NCI-H524 (cell line): Measurements from ENCODE around the gene ALG12.

Experiments used
- DNase-seq, 2 experiments: peaks; one replicate each; lab custom pipeline; 2025; lab: John Stamatoyannopoulos, UW

ALG12 gene

DNA sequence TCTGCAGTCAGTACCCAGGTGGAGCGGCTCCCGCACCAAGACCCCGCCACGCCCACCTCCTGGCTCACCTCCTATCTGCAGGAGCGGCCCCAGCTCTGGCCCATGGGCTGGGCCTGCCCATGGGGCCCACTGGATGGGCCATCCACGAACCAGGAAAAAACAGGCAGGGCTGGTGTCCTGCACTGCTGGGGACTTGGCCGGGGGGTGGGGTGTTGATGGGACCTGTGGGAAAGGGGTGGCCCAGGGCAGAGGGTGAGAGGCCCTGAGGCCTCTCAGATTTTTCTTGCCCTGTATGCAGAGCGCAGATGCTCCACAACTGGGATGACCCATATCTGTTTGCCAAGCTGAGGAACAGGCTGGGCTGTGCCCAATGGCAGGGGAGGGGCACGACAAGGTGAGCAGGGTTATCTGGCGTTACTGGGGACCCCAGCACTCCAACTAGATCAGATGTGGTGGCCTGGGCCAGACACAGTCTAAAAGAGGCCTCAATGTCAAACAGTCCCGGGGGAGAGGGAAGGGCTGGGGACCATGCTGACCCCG is 39.7 kb upstream of the ALG12 start:
- no peak for DNase-seq

DNA sequence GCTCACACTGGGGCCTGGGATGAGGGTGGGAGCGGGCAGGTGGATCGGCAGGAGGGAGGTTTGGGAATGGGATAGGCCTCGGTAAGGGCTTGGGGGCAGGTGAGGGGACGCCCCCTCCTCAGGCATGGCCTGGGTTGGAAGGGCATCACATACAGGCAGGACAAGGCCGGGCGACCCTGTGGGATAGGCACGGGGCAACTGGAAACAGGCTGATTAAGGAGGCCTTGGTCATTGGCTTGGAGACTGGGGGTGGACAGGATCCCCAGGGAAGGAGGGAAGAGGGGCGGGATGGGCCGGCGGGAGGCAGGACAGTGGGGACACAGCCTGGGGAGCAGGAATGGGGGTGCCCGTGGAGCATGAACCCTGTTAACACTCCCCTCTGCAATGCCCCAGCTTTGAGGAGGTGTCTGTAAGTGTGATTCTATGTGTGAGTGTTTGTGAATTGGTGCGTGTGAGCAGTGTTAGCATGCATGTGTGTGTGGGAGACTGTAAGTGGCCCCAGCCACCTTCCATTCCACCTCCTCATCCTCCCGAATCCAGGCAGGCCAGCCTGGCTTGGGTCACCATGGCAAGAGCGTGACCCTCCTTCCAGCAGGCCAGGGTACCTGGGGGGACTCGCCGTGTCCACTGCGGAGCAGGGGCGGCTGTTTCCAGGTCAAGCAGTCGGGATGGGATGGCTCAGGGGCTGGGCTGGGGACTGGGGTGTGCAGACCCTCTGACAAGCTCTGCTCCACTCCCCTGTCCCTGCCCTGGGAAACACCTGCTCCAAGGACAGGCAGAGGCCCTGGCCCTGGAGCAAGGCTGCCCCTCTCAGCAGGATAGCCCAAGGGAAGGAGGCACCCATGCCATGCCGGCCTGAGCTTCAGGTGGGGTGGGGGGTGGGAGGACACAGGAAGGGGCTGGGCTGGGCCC is 38.9 kb upstream of the ALG12 start:
- no peak for DNase-seq

DNA sequence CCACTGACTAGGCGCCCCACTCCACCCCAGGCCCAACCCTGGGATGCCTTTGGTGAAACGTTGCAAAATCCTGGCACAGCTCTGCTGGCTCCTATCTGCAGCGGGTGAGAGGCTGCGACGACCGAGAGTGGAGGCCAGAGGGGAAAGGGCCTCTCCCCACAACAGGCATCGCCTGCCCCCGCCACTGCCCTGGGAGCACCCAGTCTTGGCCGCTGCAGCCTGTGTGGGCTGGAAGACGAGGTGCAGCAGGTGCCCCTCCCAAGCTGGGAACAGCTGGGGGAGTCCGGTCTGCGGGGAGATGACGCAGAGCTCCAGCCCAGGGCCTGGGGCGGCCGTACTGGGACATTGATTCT is 38.2 kb upstream of the ALG12 start:
- DNase-seq = no peak

DNA sequence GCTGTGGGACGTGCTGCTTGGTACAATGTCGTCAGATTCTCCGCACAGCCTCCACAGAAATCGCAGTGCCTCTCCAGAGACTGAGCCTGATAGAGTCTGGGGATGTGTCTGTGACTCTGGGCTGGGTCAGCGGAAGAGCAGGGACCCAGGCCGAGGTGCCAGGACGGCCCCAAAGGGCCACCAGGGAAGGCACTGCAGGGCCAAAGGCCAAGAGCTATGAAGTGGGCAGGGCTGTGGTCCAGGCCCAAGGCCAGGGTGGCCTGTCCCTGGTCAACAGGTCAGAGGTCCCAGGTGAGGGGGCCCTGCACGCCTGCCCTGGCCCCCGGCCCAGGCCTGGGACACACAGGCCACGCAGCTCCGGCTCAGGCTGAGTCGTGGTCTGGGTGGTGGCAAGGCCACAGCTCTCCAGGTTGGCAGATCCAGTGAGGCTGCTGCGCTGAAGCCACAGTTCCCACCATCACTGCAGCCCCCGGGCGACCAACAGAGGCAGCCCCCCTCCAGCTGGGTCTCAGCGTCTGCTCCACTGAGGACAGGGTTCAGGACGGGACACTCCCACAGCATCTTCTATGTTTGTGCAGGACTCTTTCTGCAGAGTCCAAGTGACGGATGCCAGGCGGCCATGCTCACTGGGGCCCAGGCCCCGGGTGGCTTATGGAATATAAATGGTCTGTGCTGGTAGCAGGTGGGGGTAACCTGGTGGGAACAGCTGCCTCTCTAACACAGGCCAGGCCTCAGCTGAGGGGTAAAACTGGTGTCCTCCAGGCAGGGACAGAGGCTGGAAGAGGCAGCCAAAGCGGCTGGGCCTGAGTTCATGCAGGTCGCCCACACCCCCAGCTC is 37.6 kb upstream of the ALG12 start:
- DNase-seq = no peak

DNA sequence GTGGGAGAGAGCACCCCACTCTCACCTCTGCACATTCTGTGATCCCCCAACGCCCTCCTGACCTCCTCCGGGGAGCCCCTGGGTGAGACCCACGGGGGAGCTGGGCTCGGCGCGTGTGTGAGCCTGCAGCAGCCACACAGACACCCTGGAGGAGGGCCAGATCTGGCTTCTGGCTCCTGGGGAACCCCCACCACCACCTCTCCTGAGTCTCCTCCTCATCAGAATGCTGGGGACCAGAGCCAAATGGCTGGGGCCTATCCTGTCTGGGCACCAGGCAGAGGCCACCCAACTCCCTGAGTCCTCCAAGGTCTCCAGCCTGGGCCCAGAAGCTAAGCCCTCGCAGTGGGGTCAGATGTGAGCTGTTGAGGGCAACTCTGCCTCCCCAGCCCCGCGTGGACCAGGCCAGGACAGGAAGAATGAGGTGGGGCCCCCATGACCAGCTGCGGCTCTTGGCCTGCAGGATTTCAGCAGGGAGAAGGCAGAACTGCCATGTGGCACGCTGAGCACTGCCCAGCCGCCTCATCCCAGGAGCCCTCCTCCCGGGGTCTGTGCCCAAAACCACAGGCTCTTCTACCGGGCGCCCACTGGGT is 36.8 kb upstream of the ALG12 start:
- DNase-seq = no peak

DNA sequence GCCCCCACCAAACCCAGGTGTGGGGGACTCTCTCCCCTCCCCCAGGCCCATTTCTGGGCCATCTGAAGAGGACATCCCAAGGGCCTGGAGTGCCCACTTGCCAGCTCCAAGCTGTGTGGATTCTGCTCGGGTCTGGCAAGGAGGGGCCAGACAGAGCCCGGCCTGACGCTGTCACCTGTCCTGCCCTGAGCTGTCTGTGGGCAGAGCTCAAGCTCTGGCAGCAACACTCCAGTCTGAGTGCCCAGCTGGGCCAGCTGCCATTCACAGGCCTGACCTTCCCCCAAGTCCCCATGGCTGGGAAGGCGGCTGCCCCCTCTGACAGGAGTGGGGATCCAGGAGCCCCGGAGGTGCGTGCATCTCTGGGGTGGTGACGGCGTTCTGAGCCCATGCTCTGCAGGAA is 36.1 kb upstream of the ALG12 start:
- DNase-seq = no peak

DNA sequence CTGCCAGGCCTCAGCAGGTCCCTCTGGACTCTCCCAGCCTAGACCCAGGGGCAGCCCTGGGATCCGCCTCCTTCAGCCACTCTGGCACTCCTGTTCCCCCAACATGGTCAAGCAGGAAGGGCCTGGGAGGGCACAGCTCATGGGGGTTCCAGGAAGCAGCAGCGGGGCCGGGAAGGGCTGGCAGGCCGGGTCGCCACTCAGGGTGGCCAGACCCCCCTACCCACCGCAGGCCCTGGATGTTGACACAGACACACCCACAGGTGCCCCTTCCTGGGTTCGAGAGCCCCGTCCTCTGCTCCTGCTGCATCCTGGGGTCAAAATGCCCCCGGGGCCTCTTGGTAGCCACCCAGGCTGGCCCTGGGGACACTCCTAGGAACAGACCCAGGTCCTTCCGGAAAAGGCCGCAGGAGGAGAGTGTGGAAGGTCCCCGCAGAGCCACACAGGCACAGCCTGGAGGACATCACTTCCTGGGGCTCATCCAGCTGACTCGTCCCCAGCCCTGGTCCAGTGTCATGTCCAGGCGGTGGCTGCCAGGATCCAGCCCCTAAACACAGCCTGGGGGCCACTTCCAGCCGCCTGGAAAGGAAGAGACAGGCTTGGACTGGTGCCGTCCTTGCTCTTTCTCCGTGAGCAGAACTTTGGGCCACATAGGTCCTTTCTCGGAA is 35.6 kb upstream of the ALG12 start:
- DNase-seq = no peak

DNA sequence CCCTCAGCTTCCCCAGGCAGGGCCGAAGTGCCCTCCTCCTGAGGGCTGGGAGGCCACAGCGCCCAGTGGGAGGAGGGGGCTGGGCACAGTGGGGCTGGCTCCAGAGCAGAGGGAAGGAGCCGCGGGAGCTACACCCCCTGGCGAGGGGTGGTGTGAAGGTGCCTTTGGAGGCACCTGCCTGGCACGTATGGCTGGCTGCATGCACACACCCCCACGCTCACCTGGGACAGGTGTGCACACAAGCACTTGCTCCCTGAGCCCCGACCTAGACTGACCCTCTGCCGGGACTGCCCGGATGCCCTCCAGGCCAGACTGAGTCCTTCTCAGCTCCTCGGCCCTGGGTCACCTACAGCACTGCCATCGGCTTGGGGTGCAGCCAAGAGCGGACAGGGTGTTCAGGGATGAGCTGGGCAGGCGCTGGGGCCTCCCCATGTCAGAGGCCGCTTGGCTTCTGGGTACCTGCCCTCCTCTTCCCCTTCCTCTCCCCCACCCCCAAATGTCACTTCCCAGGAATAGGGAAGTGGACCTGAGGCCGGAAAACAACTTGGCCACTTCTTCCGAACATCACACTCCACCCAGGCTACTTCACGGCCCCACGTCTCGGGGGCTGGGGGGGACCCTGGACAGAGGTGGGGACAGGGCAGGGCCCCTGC is 34.9 kb upstream of the ALG12 start:
- DNase-seq = no peak

DNA sequence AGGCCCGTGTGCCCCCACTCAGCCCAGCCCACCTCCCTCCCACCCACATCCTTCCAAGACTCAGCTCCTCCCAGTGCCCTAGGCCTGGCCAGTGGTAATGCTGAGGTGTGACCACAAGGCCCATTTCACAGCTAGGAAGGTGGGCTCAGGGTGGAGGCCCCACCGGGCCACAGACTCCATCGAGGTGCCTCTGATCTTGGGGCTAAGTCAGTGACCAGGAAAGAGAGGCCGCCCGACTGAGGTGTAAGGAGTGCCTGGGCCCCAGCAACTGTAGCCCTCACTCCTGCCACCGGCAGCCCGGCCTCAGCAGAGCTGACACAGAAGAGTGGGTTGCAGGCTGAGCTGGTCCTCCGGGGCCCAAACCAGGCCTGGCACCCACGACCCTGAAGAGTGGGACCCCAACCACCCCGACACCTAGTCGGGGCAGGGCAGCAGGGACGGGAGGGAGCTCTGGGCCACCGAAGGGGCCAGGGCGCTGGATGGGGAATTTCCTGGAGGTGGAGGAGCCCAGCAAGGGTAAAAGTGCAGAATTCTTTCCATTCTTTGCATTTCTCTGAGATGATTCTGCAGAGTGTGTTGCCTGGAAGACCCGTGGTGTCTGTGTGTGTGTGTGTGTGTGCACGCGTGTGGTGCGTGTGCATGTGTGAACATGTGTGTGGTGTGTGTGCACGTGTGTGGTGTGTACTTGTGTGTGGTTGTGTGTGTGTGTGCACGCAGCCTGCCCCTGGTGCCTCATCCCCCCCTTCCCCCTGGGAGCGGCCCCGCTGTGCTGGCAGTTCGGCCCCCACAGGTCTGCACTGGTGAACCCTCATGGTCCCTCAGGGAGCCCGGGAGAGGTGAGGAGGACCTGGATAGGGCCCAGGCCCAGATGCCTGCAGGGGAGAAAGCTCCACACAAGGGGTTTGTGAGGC is 34.0 kb upstream of the ALG12 start:
- DNase-seq = no peak

DNA sequence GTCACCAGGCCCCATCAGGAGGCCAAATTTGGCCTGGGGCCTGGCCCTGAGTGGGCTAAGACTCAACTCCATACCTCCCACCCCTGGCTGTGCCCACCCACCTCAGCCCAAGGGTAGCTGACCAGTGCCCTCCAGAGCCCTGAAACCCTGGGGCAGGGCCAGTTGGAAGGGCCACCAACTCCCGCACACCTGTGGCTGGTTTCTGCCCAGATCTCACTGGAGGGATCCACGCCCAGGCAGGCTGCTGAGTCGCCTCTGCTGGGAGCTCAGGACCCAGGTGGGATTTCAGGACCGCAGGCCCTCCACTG is 33.4 kb upstream of the ALG12 start:
- DNase-seq = no peak

DNA sequence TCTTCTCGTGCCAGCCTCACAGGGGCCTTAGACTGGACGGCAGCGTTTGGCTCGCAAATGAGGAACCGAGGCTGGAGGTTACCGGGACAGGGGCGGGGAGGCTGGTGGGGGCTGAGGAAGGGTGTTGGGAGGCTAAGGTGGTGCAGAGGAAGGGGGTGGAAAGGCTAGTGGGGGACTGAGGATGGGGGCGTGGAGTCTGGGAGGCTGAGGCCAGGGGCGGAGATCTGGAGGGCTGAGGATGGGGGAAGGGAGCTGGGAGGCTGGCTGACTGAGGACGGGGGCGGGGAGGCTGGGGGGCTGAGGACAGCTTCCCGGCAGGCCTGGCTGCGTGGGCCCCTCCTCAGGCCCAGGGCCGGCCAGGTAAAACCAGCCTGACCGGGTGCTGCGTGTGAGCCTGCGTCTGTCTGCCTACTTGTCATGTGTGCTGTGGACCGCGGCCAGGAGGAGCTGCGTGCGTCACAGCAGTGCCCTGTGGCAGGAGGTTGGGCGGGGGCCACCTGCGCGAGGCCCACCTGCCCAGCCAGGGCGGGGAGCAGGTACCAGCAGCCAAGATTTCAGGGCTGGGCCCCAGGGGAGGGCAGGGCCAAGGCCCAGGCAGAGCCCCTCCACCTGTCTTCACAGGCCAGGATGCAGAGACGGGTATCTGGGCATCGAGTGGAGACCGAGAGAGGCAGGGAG is 32.9 kb upstream of the ALG12 start:
- DNase-seq = no peak

DNA sequence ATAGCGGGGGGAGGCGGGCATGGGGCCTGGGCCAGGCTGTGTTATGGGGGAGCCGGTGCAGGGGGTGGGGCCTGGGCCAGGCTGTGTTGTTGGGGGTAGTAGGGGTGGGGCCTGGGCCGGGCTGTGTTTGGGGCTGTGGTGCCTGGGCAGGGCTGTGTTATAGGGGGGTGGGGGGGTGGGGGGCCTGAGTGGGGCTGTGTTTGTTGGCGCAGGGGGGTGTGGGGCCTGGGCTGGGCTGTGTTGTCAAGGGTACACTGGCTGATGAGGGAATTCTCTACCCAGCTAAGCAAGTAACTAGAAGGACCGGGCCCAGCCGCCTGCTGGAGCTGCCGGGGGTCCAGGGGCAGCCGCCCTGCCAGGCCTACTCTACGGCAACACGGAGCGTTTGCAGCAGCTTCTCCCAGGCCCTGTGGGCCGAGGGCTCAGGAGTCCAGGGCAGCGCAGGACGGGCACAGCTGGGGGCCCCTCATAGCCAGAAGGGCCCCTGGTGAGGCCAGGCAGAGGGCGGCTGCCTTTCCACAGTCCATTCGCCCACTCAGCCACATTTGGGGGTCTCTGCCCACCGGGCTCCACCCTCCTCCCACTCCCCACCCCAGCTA is 32.3 kb upstream of the ALG12 start:
- no peak for DNase-seq

DNA sequence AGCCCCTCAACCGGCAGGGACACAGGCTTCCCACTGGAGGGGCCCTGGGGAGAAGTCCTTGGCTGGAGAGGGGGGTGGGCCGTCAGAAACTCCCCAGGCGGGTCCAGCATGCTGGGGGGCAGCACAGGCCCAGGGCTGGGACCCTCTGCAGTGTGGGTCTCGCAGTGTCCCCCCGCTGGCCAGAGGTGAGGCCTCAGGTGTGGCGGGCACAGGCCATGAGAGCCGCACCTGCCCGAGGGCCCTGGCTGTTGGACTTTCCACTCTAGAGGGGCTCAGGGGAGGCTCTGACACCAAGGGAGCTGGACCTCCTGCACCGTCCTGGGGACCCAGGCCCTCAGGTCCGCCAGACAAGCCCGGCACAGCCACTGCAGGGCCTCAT is 31.7 kb upstream of the ALG12 start:
- DNase-seq = no peak

DNA sequence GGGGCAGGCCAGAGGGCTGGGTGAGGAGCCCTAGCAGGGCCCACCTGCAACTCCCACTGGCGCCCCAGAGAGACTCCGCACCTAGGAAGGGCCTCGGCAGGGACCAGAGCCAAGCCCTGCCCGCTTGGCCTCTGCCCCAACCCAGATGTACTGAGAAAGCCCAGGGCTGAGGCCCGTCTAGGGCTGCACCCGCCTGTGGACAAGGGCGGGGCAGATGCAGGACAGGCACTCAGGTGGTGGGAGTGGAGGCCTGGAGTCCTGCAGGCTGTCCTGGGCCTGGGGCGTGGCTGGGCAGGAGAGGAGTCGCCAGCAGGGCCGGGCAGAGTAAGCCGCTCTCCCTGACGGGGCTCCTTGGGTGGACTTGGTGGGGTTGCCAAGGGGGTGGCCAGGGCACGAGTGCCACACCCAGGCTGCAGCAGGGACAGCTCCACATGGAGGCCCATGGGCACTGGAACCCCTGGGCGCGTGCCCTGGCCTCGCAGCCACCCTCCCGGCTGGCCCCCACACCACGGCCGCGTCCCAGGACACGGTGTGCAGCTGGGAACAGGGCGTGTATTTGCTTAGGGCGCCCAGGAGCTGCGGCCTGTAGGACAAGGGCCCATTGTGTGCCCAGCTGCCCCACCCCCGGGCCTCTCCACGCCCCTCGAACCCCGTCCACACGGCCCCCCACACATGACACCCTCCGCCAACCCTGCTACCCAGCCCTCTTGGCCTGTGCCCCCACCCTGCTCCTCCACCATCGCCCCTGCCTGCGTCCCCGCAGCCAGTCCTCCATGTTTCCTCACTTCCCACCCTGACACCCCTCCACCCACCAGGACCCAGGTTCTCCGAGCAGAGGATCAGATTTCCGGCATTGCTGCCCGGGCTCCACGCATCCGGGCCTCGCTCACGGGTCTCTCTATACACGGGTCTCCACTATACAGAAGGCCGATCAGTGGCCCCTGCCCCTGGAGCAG is 31.0 kb upstream of the ALG12 start:
- no peak for DNase-seq

DNA sequence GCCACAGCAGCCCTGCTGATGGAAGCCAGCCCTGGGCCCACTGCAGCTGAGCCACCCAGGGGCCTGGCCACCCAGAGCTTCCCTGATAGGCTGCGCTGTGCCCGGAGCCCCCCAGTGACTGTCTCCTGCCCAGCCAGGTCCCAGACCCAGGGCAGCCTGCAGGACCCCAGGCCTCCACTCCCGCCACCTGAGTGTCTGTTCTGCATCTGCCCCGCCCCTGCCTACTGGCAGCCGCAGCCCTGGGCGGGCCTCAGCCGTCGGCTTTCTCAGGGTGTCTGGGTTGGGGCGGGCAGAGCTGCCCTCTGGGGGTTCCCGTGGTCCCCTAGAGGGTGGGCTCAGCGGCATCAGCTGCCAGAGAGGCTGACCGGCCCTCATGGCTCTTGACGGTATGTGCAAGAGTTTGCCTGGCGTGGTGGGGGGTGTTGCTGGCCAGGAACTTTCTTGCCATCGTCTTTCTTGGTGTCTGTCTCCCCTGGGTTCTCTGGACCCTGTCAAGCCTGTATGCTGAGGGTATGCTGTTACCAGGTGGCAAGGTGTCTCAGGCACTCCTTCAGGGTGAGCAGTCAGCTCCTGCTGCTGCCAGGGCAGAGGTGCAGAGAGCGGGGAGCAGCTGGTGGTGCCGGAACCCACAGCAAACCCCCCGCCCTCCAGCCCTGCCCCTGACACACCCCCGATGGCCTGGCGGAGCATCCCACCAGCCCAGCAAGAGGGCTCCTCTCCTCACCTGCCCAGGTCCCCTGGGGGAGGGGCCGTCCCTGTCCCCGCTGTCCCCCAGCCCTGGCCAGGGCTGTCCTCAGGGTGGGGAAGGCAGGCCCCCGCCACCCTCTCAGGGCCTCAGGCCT is 30.1 kb upstream of the ALG12 start:
- DNase-seq = no peak

DNA sequence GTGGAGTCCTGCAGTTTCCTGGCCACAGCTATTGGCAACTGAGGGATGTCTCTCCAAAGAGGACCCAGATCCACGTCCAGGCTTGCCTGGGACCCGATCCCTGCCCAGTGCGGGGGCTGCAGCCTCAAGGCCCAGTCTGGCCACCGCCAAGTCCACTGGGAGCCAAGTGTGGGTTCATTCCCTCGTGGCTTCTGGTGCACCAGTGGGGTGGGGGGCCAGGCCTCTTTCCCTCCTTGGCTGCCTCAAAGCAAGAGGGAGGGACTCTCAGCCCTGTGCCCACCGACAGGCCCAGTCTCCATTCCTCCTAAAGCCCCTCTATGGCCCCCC is 29.0 kb upstream of the ALG12 start:
- DNase-seq = no peak

DNA sequence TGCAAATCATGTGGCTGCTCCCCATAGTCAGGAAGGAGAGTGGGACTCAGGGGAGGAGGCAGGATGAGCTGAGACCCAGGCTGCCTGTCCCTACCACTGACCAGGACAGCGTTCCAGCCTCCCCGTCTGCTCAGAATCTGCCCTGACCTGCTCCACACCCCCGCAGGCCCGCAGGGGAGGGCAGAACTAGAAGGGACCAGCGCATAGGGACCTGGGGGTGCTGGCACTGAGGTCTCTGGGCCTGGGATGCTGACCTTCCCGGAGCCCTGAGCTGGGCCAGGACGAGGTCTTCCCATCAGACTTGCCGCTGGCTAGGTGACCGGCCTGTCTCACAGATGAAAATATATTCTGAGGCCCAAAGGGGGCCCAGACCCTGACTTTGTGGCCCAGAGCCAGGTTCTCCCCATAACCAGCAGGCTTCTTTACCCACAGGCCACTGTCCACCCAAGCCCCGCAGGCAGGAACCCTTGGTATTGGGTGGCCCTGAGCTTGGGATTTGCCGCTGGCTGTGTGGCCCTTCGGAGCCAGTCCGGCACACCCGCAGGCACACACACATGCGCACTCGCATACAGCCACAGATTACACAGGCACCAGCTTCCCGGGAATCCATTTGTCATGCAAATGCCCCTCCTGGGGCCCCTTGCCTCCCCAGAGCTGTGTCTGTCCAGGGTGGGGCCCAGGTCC is 28.5 kb upstream of the ALG12 start:
- DNase-seq = no peak
